ENCODE measurements around the gene VCPKMT. TPM values are rescaled to one million over a fixed set of nuclear protein-coding genes. Genes with fewer than 3 reads are reported as not detected.

VCPKMT gene
- total and polyA plus RNA-seq, 4 donors, result 2.6 to 5.0 (median 2.9) TPM

- Histone ChIP-seq H3K4me1 (ENCODE audit: control insufficient read depth in 4 of 4, insufficient read depth in 4 of 4, low read length in 3 of 4) (no peaks in the 10 kb centered on the region), H3K27ac (ENCODE audit: low read depth in 1 of 2, low read length in 2 of 2) (no peak overlapping the region), H3K36me3 (ENCODE audit: control insufficient read depth in 4 of 4, insufficient read depth in 3 of 4, low read depth in 1 of 4, low read length in 3 of 4) (peaks cover 0 to 8% (median 4%) of the 10 kb centered on the region in 4 donors), H3K9me3 (ENCODE audit: control insufficient read depth in 4 of 4, low read length in 3 of 4) (no peaks in the 10 kb centered on the region), H3K4me3 (ENCODE audit: low read depth in 1 of 3, low read length in 3 of 3) (no peak overlapping the region), H3K27me3 (ENCODE audit: control insufficient read depth in 4 of 4, insufficient read depth in 4 of 4, low read length in 3 of 4) (no peaks in the 10 kb centered on the region), H3K9ac (ENCODE audit: low read depth in 1 of 2, low read length in 2 of 2) (no peak overlapping the region)
- no peak for TF ChIP-seq RXRA (IDR thresholded peaks at IDR 0.05)
- TF ChIP-seq, protein P1, sequence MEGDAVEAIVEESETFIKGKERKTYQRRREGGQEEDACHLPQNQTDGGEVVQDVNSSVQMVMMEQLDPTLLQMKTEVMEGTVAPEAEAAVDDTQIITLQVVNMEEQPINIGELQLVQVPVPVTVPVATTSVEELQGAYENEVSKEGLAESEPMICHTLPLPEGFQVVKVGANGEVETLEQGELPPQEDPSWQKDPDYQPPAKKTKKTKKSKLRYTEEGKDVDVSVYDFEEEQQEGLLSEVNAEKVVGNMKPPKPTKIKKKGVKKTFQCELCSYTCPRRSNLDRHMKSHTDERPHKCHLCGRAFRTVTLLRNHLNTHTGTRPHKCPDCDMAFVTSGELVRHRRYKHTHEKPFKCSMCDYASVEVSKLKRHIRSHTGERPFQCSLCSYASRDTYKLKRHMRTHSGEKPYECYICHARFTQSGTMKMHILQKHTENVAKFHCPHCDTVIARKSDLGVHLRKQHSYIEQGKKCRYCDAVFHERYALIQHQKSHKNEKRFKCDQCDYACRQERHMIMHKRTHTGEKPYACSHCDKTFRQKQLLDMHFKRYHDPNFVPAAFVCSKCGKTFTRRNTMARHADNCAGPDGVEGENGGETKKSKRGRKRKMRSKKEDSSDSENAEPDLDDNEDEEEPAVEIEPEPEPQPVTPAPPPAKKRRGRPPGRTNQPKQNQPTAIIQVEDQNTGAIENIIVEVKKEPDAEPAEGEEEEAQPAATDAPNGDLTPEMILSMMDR (IDR thresholded peaks at IDR 0.05; ENCODE audit: low read depth, low read length, missing input control), result no peak
- no peak for TF ChIP-seq ATF3 (IDR thresholded peaks at IDR 0.05)
- no peak for DNase-seq (ENCODE audit: low spot score)
- WGBS, result 97% methylated on average over 3 of the region's 3 CpGs
These were observed 6.7 kb upstream of the VCPKMT start for GRCh38 chr14:50123062-50123461.

DNA sequence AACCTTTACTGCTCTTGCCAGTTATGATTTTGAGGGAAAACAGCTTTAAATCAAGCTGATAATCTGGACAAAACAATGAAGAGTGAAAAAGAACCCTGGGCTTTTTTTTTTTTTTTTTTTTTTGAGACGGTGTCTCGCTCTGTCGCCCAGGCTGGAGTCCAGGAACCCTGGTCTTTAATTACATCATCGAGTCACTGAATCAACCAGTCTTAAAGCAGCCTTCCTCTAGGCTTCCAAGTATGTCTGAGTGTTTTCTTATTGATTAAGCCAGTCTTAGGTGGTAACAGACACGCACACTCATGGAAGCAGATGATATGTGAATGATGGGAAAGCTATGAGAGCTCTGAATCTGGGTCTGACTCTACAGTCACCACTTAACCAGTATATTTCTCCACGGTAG is 5.9 kb upstream of the VCPKMT start:
- Histone ChIP-seq H3K9ac (ENCODE audit: low read depth in 1 of 2, low read length in 2 of 2) (no peak overlapping the region), H3K9me3 (ENCODE audit: control insufficient read depth in 4 of 4, low read length in 3 of 4) (no peaks in the 10 kb centered on the region), H3K27ac (ENCODE audit: low read depth in 1 of 2, low read length in 2 of 2) (no peak overlapping the region), H3K4me3 (ENCODE audit: low read depth in 1 of 3, low read length in 3 of 3) (no peak overlapping the region), H3K36me3 (ENCODE audit: control insufficient read depth in 4 of 4, insufficient read depth in 3 of 4, low read depth in 1 of 4, low read length in 3 of 4) (peaks cover 0 to 8% (median 2%) of the 10 kb centered on the region in 4 donors), H3K4me1 (ENCODE audit: control insufficient read depth in 4 of 4, insufficient read depth in 4 of 4, low read length in 3 of 4) (peaks cover 0 to 2% (median under 1%) of the 10 kb centered on the region in 4 donors), H3K27me3 (ENCODE audit: control insufficient read depth in 4 of 4, insufficient read depth in 4 of 4, low read length in 3 of 4) (no peaks in the 10 kb centered on the region)
- WGBS, result 97% methylated on average over 6 of the region's 6 CpGs
- TF ChIP-seq HNF4G (IDR thresholded peaks at IDR 0.05) (no peak), TAF1 (conservative IDR thresholded peaks at IDR 0.05) (no peak), EGR1 (IDR thresholded peaks at IDR 0.05; ENCODE audit: low read depth in 2 of 2) (no peak), ZBTB33 (IDR thresholded peaks at IDR 0.05) (no peak), NR2F2 (IDR thresholded peaks at IDR 0.05) (no peak), GABPA (IDR thresholded peaks at IDR 0.05 in 1 of 2, conservative IDR thresholded peaks at IDR 0.05 in 1 of 2) (no peak), JUND (IDR thresholded peaks at IDR 0.05) (no peak), RXRA (IDR thresholded peaks at IDR 0.05) (no peak), SP1 (IDR thresholded peaks at IDR 0.05) (no peak), ATF3 (IDR thresholded peaks at IDR 0.05) (no peak), HNF4A (conservative IDR thresholded peaks at IDR 0.05) (no peak), YY1 (IDR thresholded peaks at IDR 0.05) (no peak), RAD21 (IDR thresholded peaks at IDR 0.05) (no peak)
- TF ChIP-seq, protein P2, sequence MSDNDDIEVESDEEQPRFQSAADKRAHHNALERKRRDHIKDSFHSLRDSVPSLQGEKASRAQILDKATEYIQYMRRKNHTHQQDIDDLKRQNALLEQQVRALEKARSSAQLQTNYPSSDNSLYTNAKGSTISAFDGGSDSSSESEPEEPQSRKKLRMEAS (IDR thresholded peaks at IDR 0.05), result no peak
- TF ChIP-seq, protein P3, sequence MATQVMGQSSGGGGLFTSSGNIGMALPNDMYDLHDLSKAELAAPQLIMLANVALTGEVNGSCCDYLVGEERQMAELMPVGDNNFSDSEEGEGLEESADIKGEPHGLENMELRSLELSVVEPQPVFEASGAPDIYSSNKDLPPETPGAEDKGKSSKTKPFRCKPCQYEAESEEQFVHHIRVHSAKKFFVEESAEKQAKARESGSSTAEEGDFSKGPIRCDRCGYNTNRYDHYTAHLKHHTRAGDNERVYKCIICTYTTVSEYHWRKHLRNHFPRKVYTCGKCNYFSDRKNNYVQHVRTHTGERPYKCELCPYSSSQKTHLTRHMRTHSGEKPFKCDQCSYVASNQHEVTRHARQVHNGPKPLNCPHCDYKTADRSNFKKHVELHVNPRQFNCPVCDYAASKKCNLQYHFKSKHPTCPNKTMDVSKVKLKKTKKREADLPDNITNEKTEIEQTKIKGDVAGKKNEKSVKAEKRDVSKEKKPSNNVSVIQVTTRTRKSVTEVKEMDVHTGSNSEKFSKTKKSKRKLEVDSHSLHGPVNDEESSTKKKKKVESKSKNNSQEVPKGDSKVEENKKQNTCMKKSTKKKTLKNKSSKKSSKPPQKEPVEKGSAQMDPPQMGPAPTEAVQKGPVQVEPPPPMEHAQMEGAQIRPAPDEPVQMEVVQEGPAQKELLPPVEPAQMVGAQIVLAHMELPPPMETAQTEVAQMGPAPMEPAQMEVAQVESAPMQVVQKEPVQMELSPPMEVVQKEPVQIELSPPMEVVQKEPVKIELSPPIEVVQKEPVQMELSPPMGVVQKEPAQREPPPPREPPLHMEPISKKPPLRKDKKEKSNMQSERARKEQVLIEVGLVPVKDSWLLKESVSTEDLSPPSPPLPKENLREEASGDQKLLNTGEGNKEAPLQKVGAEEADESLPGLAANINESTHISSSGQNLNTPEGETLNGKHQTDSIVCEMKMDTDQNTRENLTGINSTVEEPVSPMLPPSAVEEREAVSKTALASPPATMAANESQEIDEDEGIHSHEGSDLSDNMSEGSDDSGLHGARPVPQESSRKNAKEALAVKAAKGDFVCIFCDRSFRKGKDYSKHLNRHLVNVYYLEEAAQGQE (IDR thresholded peaks at IDR 0.05), result no peak
- TF ChIP-seq, protein P1 (IDR thresholded peaks at IDR 0.05; ENCODE audit: low read depth, low read length, missing input control), result no peak
- DNase-seq (ENCODE audit: low spot score), result no peak

Data from liver (tissue), 9 donors.